ENCODE measurements around the gene PAQR8.

Gene PAQR8

DNA sequence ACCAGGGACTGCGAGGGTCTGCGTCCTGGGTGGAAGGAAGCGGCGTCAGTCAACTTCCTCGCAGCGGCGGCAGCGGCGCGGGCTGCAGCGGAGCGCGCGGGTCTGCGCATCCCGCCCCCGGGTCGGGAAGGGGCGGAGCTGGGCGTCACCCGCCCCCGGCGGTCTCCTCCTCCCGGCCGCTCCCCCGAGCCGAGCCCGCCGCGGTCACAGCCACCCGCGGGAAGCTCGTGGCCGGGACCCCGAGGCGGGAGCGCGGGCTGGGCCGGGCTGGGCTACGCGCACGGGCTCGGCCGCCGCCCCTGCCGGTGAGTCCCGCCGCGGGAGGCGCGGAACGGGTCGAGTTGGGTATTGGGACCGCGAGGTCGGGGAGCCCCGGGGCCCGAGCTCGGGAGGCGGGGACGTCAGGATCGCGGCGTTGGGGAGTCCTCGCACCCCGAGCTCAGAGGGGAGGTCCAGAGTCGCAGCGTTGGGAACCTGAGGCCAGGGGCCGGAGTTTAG, at the start of gene PAQR8:
PAQR8 (plus strand) TSS at position 207 of the 498 bp plus-strand sequence. CDS start 41,063 bp downstream, outside the sequence.
- Histone ChIP-seq H3K9me3 (ENCODE audit: low read length) (no peaks in the 10 kb centered on the region), H3K36me3 (ENCODE audit: insufficient read depth, low read length) (no peaks in the 10 kb centered on the region), H3K4me1 (ENCODE audit: insufficient read depth, low read length) (peaks cover 7% of the 10 kb centered on the region), H2AFZ (ENCODE audit: low read depth, low read length) (peak within 1 kb of the TSS; percentile 94), H3K27me3 (ENCODE audit: insufficient read depth, low read length) (no peaks in the 10 kb centered on the region), H3K4me3 (ENCODE audit: low read length) (peak within 1 kb of the TSS; percentile 70)

GRCh38 chr6:52312461-52312860, 49.5 kb upstream of the PAQR8 start:
- Histone ChIP-seq H3K27me3 (ENCODE audit: insufficient read depth, low read length) (no peaks in the 10 kb centered on the region), H3K4me1 (ENCODE audit: insufficient read depth, low read length) (peaks cover 8% of the 10 kb centered on the region), H3K4me3 (ENCODE audit: low read length) (no peak overlapping the region), H3K36me3 (ENCODE audit: insufficient read depth, low read length) (no peaks in the 10 kb centered on the region), H3K9me3 (ENCODE audit: low read length) (no peaks in the 10 kb centered on the region), H2AFZ (ENCODE audit: low read depth, low read length) (no peak overlapping the region)

DNA sequence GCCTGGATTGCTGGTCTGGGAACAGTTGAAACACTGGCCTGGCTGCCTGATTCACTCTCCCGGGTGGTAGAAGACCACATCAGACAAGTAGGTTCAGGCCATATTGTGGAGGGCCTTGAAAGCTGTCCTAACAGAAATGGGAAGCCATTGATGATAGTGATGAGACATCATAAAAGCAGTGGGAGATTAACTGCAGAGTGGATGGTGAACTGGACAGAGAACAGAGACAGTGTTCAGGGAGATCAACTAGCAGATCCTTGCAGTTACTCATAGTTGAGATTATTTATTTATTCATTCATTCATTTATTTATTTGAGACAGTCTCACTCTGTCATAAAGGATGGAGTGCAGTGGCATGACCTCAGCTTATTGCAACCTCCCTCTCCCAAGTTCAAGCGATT, 47.2 kb upstream of the PAQR8 start:
- Histone ChIP-seq H3K36me3 (ENCODE audit: insufficient read depth, low read length) (no peaks in the 10 kb centered on the region), H3K4me1 (ENCODE audit: insufficient read depth, low read length) (peaks cover 8% of the 10 kb centered on the region), H3K27me3 (ENCODE audit: insufficient read depth, low read length) (no peaks in the 10 kb centered on the region), H3K4me3 (ENCODE audit: low read length) (no peak overlapping the region), H2AFZ (ENCODE audit: low read depth, low read length) (no peak overlapping the region), H3K9me3 (ENCODE audit: low read length) (no peaks in the 10 kb centered on the region)

GRCh38 chr6:52317211-52317610, 44.7 kb upstream of the PAQR8 start:
- peaks cover 6% of the 10 kb centered on the region for H3K4me1 ChIP-seq (ENCODE audit: insufficient read depth, low read length)
- no peaks in the 10 kb centered on the region for H3K27me3 ChIP-seq (ENCODE audit: insufficient read depth, low read length)
- no peak overlapping the region for H2AFZ ChIP-seq (ENCODE audit: low read depth, low read length)
- no peaks in the 10 kb centered on the region for H3K9me3 ChIP-seq (ENCODE audit: low read length)
- H3K36me3 ChIP-seq (ENCODE audit: insufficient read depth, low read length) = no peaks in the 10 kb centered on the region
- no peak overlapping the region for H3K4me3 ChIP-seq (ENCODE audit: low read length)

- H3K9me3 ChIP-seq (ENCODE audit: low read length) = no peaks in the 10 kb centered on the region
- H3K36me3 ChIP-seq (ENCODE audit: insufficient read depth, low read length) = no peaks in the 10 kb centered on the region
- H2AFZ ChIP-seq (ENCODE audit: low read depth, low read length) = no peak overlapping the region
- H3K4me3 ChIP-seq (ENCODE audit: low read length) = no peak overlapping the region
- no peaks in the 10 kb centered on the region for H3K4me1 ChIP-seq (ENCODE audit: insufficient read depth, low read length)
- H3K27me3 ChIP-seq (ENCODE audit: insufficient read depth, low read length) = no peaks in the 10 kb centered on the region
These were observed 43.9 kb upstream of the PAQR8 start for GRCh38 chr6:52317841-52318581.

DNA sequence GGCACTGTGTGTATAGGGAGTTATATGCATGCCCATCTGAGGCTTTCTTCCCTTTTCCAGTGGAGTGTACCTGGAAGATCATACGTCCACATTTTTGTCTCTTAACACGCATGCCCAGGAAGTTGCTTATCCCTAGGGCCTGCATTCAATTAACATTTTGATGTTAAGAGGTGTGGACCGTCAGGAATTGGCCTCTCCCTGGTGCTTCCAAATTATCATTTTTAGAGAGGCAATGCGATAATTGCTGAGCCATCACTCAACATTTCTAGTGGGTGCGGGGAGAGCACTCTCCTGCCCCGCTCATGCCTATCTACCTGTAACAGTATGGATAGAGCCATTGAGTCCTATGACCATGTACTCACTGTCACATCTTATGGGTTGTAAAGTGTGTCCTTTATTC, 37.8 kb upstream of the PAQR8 start:
- Histone ChIP-seq H3K4me3 (ENCODE audit: low read length) (no peak overlapping the region), H3K4me1 (ENCODE audit: insufficient read depth, low read length) (peaks cover 6% of the 10 kb centered on the region), H3K27me3 (ENCODE audit: insufficient read depth, low read length) (no peaks in the 10 kb centered on the region), H2AFZ (ENCODE audit: low read depth, low read length) (no peak overlapping the region), H3K9me3 (ENCODE audit: low read length) (no peaks in the 10 kb centered on the region), H3K36me3 (ENCODE audit: insufficient read depth, low read length) (no peaks in the 10 kb centered on the region)

DNA sequence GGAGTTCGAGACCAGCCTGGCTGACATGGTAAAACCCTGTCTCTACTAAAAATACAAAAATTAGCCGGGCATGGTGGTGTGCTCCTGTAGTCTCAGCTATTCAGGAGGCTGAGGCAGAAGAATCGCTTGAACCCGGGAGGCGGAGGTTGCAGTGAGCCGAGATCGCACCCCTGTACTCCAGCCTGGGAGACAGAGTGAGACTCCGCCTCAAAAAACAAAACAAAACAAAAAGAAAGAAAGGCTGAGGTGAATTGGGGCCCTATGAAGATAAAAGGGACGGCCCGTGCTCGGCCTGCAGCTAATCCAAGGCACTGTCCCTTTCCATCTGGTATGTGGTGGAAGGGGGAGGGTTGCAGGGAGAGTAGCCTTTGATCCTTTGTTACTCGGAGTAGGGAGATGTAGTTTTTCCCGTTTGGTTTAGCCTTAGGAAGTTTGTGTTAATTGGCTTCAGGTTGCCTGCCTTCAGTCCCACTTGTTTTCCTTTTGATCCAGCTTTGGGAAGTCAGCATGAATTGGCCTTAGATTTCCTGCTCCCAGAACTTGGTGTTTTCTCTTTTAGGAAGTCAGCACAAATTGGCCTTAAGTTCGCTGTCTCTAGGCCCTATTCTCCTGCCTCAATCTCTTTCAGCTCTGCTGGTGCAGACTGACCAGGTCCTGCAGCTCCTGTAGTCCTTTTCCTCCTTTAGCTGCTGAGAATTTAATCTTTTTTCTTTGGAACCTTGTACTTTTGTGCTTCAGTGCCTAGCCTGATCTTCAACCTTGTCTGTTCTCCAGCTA, 36.1 kb upstream of the PAQR8 start:
- Histone ChIP-seq H3K4me1 (ENCODE audit: insufficient read depth, low read length) (peaks cover 6% of the 10 kb centered on the region), H3K36me3 (ENCODE audit: insufficient read depth, low read length) (no peaks in the 10 kb centered on the region), H3K9me3 (ENCODE audit: low read length) (no peaks in the 10 kb centered on the region), H3K4me3 (ENCODE audit: low read length) (no peak overlapping the region), H3K27me3 (ENCODE audit: insufficient read depth, low read length) (no peaks in the 10 kb centered on the region), H2AFZ (ENCODE audit: low read depth, low read length) (peak overlapping the region; percentile 65)

DNA sequence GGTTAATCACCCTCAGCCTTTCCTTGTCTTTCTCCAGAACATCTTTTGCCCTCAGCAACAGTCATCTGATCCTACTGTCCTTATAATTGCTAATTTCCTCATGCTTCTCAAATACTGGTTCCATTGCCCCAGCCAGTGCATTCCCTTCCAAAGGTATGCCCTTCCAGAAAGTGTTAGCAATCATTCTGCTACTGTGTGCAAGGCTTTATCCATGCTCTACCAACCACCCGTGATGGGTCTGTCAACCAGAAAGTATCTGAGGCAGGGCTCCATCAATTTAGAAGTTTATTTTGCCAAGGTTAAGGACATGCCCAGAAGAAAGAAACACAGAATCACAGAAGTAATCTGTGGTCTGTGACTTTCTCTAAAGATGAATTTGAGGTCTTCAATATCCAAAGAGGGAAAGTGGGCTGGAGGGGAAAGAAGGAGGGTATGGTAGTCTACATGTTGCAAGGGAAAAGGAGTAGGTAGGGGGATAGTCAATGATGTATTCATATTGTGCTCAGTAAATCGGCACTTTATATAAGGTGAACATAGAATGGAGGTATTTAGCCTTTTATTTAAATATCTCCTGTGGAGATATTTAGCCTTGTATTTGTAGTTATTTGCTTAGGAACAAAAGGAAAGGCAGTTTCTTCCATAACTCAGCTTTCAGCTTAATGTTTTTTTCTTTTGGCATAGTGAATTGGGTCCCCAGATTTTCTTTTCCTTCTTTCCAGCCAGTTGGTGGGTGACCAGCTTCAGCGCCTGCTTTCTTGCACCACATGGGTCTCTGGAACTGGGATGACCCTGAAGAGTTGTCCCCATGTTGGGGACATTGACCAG, 35.2 kb upstream of the PAQR8 start:
- Histone ChIP-seq H3K27me3 (ENCODE audit: insufficient read depth, low read length) (no peaks in the 10 kb centered on the region), H2AFZ (ENCODE audit: low read depth, low read length) (peak overlapping the region; percentile 65), H3K9me3 (ENCODE audit: low read length) (no peaks in the 10 kb centered on the region)

GRCh38 chr6:52328303-52328662, 33.7 kb upstream of the PAQR8 start:
- H3K9me3 ChIP-seq (ENCODE audit: low read length) = no peaks in the 10 kb centered on the region
- H2AFZ ChIP-seq (ENCODE audit: low read depth, low read length) = no peak overlapping the region
- no peaks in the 10 kb centered on the region for H3K27me3 ChIP-seq (ENCODE audit: insufficient read depth, low read length)
- H3K4me1 ChIP-seq (ENCODE audit: insufficient read depth, low read length) = peaks cover 6% of the 10 kb centered on the region
- no peak overlapping the region for H3K4me3 ChIP-seq (ENCODE audit: low read length)
- no peaks in the 10 kb centered on the region for H3K36me3 ChIP-seq (ENCODE audit: insufficient read depth, low read length)

More for the DNA sequence above, 35.2 kb upstream of the PAQR8 start:
- peaks cover 6% of the 10 kb centered on the region for H3K4me1 ChIP-seq (ENCODE audit: insufficient read depth, low read length)
- no peaks in the 10 kb centered on the region for H3K36me3 ChIP-seq (ENCODE audit: insufficient read depth, low read length)
- no peak overlapping the region for H3K4me3 ChIP-seq (ENCODE audit: low read length)

GRCh38 chr6:52328729-52329128, 33.2 kb upstream of the PAQR8 start:
- no peak overlapping the region for H2AFZ ChIP-seq (ENCODE audit: low read depth, low read length)
- H3K4me1 ChIP-seq (ENCODE audit: insufficient read depth, low read length) = peaks cover 6% of the 10 kb centered on the region
- no peaks in the 10 kb centered on the region for H3K9me3 ChIP-seq (ENCODE audit: low read length)
- no peak overlapping the region for H3K4me3 ChIP-seq (ENCODE audit: low read length)
- H3K27me3 ChIP-seq (ENCODE audit: insufficient read depth, low read length) = no peaks in the 10 kb centered on the region
- no peaks in the 10 kb centered on the region for H3K36me3 ChIP-seq (ENCODE audit: insufficient read depth, low read length)

DNA sequence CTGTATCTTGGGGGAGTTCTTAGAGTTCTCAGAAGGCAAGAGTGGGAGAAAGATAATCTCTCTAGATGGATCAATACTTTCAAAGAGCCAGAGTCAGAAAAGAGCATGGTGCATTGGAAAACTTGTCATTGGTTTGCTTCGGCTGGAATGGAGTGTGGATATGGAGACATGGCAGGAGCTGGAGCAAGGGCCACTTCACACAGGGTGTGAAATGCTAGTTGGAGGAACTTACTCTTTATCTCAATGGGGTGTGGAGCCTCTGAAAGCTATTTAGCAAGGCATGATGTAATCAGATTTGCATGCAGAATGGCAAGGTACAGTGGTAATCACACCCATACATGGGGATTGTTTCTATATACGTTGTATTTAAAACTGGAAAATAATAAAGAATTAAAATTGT, 31.5 kb upstream of the PAQR8 start:
- Histone ChIP-seq H3K27me3 (ENCODE audit: insufficient read depth, low read length) (no peaks in the 10 kb centered on the region), H3K4me1 (ENCODE audit: insufficient read depth, low read length) (peaks cover 6% of the 10 kb centered on the region), H2AFZ (ENCODE audit: low read depth, low read length) (no peak overlapping the region), H3K9me3 (ENCODE audit: low read length) (no peaks in the 10 kb centered on the region), H3K36me3 (ENCODE audit: insufficient read depth, low read length) (no peaks in the 10 kb centered on the region), H3K4me3 (ENCODE audit: low read length) (no peak overlapping the region)

DNA sequence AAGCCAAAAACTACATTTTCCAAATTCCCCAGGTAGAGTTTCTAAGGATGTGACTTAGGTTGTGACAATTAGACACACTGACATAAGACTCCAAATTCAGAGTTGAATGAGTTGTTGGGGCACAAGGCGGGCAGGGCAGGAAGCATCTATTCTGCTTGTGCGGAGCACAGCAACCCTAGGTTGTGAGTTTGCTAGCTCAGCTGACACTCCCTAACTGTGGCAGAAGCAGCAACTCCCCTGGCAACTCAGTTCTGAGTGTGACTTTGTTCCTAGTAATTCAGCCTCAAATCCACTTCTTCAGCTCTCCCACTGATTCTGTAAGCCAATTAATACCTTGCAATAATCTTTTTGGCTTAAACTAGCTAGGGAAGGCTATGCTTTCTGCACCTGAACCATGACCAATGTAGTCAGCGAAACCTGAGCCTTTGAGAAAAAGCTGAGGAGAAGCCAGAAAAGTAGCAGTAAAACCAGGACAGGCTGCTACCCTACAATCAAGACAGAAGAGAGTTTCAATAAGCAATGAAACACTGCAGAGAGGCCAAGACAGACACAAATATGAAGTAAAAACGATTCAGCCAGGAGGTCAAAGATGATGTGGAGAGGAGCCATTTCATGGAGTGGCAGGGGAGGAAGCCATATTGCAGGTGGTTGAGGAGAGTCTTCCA, 30.0 kb upstream of the PAQR8 start:
- H3K36me3 ChIP-seq (ENCODE audit: insufficient read depth, low read length) = no peaks in the 10 kb centered on the region
- no peak overlapping the region for H2AFZ ChIP-seq (ENCODE audit: low read depth, low read length)
- H3K27me3 ChIP-seq (ENCODE audit: insufficient read depth, low read length) = no peaks in the 10 kb centered on the region
- no peaks in the 10 kb centered on the region for H3K9me3 ChIP-seq (ENCODE audit: low read length)
- H3K4me3 ChIP-seq (ENCODE audit: low read length) = no peak overlapping the region
- H3K4me1 ChIP-seq (ENCODE audit: insufficient read depth, low read length) = no peaks in the 10 kb centered on the region
